MM.1S (cell line): Measurements from ENCODE around the gene SHKBP1.

Source experiments
- CTCF ChIP-seq: fragments of 300-600 bp; sonication (generic); IDR thresholded peaks from 2 replicates; pipeline ENCODE4 v1.5.1; 2016; ENCODE audit warnings: antibody characterized with exemption, low read length, mixed read lengths
- EZH2 ChIP-seq: fragments of 300-600 bp; sonication (generic); optimal IDR thresholded peaks from 2 replicates; pipeline ENCODE3; 2017; ENCODE audit warnings: low read depth, mild to moderate bottlenecking, antibody characterized with exemption, low read length, mixed read lengths

- no peak; the same call in 1 of the 2 replicates for TF ChIP-seq CTCF
- no peak for TF ChIP-seq EZH2
Observed at GRCh38 chr19:40605216-40605971, 28.7 kb downstream of the SHKBP1 start.
